ENCODE data around the gene MPPED2. TPM values are rescaled to one million over a fixed set of nuclear protein-coding genes. Genes with fewer than 3 reads are reported as not detected.

The MPPED2 gene
- total RNA-seq, 1 donor from 2014 or later, result 0.42 TPM

DNA sequence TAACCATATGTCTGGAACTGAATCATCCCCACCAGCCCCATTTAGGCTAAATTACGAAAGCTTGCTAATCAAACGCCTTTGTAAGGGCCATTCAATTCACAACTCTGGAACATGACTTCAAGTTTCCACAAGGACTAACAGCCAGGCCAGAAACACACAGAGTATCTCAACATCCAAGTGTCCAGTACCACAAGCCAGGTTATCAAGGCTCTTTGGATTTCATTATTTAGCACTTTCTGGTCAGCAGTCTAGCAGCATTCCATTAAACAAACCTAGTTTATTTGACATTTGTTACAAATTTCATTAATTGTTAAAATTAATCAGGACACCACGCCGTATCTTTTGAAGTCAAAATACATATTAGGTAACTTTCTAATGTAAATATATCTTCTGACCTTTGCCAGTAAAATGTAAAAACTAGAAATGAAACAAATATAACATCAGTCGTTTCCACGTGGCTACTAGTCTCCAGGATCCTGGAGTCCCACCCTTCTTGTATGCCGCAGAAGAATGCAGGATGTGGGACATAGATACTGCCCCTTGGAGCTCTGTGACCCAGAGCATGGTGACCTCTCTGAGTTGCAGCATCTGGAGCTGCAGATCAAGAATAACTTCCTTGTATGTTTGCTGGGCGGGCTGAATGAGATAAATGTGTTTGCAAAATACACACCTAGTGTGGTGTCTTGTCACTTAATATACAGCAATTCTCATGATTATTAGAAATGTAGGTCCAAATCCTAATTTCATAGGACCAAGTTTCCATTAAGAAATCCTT, 64.7 kb downstream of the MPPED2 start:
- TF ChIP-seq, protein P1, sequence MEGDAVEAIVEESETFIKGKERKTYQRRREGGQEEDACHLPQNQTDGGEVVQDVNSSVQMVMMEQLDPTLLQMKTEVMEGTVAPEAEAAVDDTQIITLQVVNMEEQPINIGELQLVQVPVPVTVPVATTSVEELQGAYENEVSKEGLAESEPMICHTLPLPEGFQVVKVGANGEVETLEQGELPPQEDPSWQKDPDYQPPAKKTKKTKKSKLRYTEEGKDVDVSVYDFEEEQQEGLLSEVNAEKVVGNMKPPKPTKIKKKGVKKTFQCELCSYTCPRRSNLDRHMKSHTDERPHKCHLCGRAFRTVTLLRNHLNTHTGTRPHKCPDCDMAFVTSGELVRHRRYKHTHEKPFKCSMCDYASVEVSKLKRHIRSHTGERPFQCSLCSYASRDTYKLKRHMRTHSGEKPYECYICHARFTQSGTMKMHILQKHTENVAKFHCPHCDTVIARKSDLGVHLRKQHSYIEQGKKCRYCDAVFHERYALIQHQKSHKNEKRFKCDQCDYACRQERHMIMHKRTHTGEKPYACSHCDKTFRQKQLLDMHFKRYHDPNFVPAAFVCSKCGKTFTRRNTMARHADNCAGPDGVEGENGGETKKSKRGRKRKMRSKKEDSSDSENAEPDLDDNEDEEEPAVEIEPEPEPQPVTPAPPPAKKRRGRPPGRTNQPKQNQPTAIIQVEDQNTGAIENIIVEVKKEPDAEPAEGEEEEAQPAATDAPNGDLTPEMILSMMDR (IDR thresholded peaks at IDR 0.05; ENCODE audit: insufficient read depth, low read length, poor library complexity, severe bottlenecking), result no peak
- no peak for DNase-seq (ENCODE audit: low read depth)

DNA sequence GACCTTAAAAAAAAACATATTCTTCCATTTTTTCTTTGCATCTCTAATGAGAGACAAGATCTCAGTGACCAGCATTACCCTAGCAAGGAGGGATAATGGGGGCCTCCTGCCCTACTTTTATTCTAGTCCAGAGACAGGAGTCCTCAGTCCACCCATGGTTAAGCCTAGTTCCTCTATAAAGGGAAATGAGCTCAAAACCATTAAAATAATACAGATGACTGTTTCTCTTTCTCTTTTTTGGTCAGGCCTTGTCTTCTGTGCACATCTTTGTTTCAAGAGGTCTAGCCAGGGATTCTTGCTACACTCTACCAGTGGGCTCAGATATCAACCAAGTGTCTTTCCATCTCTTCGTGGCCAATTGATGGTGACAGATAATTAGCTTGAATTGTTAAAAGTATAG, 73.1 kb downstream of the MPPED2 start:
- TF ChIP-seq, protein P1 (IDR thresholded peaks at IDR 0.05; ENCODE audit: insufficient read depth, low read length, poor library complexity, severe bottlenecking), result no peak
- H3K27me3 ChIP-seq (ENCODE audit: control insufficient read depth, insufficient read depth, low read length), result no peaks in the 10 kb centered on the region
- DNase-seq (ENCODE audit: low read depth), result no peak
- no peaks in the 10 kb centered on the region for H3K36me3 ChIP-seq (ENCODE audit: control insufficient read depth, insufficient read depth, low read length)
- no peak overlapping the region for H3K4me3 ChIP-seq (ENCODE audit: low read depth, low read length)

More for the DNA sequence above, 64.7 kb downstream of the MPPED2 start:
- Histone ChIP-seq H3K27me3 (ENCODE audit: control insufficient read depth, insufficient read depth, low read length) (no peaks in the 10 kb centered on the region), H3K36me3 (ENCODE audit: control insufficient read depth, insufficient read depth, low read length) (no peaks in the 10 kb centered on the region), H3K4me3 (ENCODE audit: low read depth, low read length) (no peak overlapping the region)

DNA sequence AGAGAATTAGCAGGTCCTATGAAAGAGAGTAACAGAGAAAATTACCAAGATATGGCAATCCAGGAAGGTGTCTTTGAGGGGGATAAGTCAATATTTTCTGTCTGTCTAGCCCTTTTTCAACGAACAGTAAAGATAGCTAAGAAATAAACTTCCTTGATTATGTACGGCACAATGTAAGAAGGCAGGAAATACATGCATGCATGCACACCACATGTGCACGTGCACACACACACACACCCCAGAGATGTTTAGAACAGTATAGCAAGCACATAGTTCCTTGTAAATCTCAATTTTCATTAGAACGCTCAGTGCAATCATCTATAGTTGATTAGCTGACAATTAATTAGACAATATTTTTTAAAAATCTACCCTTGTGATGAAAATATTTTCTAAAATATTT, 74.7 kb downstream of the MPPED2 start:
- Histone ChIP-seq H3K4me3 (ENCODE audit: low read depth, low read length) (no peak overlapping the region), H3K36me3 (ENCODE audit: control insufficient read depth, insufficient read depth, low read length) (no peaks in the 10 kb centered on the region), H3K27me3 (ENCODE audit: control insufficient read depth, insufficient read depth, low read length) (no peaks in the 10 kb centered on the region)
- DNase-seq (ENCODE audit: low read depth), result no peak
- TF ChIP-seq, protein P1 (IDR thresholded peaks at IDR 0.05; ENCODE audit: insufficient read depth, low read length, poor library complexity, severe bottlenecking), result no peak

DNA sequence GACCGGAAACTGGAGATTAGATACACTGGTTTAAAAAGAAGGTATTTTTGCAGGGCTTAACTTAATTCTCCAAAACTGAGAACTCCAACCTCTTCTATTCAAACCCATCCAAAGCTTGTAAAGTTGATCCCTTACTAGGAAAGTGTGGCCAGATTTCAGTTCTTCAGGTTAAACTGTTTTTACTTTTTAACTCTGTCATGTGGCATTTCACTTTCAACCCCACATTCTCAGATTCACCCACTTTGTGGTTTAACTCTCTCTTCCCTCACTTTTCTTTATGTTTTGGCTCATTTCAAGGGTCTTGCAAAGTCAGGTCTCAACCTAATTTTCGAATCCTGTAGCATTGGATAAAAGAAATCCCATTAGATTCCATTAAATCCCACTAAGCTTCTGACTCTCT, 75.4 kb downstream of the MPPED2 start:
- no peak for DNase-seq (ENCODE audit: low read depth)
- TF ChIP-seq, protein P1 (IDR thresholded peaks at IDR 0.05; ENCODE audit: insufficient read depth, low read length, poor library complexity, severe bottlenecking), result no peak
- no peak overlapping the region for H3K4me3 ChIP-seq (ENCODE audit: low read depth, low read length)
- H3K36me3 ChIP-seq (ENCODE audit: control insufficient read depth, insufficient read depth, low read length), result no peaks in the 10 kb centered on the region
- no peaks in the 10 kb centered on the region for H3K27me3 ChIP-seq (ENCODE audit: control insufficient read depth, insufficient read depth, low read length)

DNA sequence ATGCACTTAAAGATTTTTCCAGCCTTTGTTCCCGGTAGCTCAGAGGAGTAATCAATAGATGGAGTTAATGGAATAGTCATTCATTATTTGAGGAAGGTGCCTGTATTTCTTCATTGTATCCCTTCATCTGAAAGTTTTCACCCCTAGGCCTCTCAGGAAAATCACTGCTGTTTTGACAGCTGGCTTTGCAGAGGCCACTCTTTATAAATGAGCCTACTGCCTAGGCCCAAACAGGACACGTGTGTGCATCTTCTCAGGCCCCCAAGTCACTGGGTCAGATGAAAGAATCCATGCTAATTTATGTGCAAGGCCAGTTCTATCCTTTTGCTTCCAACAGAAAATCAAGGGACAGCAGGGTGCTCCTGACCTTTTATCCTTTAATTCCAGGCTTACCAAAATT, 76.8 kb downstream of the MPPED2 start:
- TF ChIP-seq, protein P1 (IDR thresholded peaks at IDR 0.05; ENCODE audit: insufficient read depth, low read length, poor library complexity, severe bottlenecking), result no peak
- no peak for DNase-seq (ENCODE audit: low read depth)
- H3K4me3 ChIP-seq (ENCODE audit: low read depth, low read length), result no peak overlapping the region
- H3K36me3 ChIP-seq (ENCODE audit: control insufficient read depth, insufficient read depth, low read length), result no peaks in the 10 kb centered on the region
- no peaks in the 10 kb centered on the region for H3K27me3 ChIP-seq (ENCODE audit: control insufficient read depth, insufficient read depth, low read length)

DNA sequence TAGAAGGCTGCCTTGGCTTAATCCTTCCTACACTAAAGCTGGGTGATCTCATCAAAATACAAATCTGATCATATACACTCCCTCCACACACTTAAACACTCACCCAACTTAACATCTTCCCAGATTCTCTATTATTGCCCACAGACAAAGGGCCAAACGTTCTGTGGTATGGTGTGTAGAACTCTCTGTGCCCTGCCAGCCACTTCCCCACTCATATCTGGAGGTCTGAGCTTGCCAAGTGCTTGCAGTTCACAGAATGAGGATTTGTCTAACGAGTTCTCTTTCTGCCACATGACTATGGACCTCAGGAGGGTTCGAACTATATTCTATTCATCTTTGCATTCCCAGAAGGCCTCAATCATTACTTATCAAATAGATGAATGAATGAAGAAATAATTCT, 77.6 kb downstream of the MPPED2 start:
- DNase-seq (ENCODE audit: low read depth), result no peak
- no peaks in the 10 kb centered on the region for H3K27me3 ChIP-seq (ENCODE audit: control insufficient read depth, insufficient read depth, low read length)
- H3K36me3 ChIP-seq (ENCODE audit: control insufficient read depth, insufficient read depth, low read length), result no peaks in the 10 kb centered on the region
- TF ChIP-seq, protein P1 (IDR thresholded peaks at IDR 0.05; ENCODE audit: insufficient read depth, low read length, poor library complexity, severe bottlenecking), result no peak
- no peak overlapping the region for H3K4me3 ChIP-seq (ENCODE audit: low read depth, low read length)
